ENCODE measurements around the gene CAMTA1. TPM values are rescaled to one million over a fixed set of nuclear protein-coding genes. Genes with fewer than 3 reads are reported as not detected.

The CAMTA1 gene
- total and polyA plus RNA-seq, 12 donors = 123 to 265 (median 142) TPM

- TF ChIP-seq CTCF (IDR thresholded peaks at IDR 0.05) = no peak
- H3K4me1 ChIP-seq = peaks cover 0 to 5% (median 0%) of the 10 kb centered on the region in 9 donors
- H3K36me3 ChIP-seq = no peaks in the 10 kb centered on the region
- H3K9me3 ChIP-seq = no peaks in the 10 kb centered on the region
- no peak for ATAC-seq
- no peak overlapping the region for H3K27ac ChIP-seq
- DNase-seq = no peak
- 81 to 83% methylated on average over 16 of the region's 16 CpGs for WGBS, 2 donors
- H3K27me3 ChIP-seq = no peaks in the 10 kb centered on the region
- no peak overlapping the region for H3K4me3 ChIP-seq
- intact Hi-C loops (cut with DNase I) = no loop called here
Observed at GRCh38 chr1:7524341-7525337, 739.4 kb downstream of the CAMTA1 start.

GRCh38 chr1:7525338-7526063 lies 740.2 kb downstream of the CAMTA1 start:
- DNase-seq = no peak
- no peak for ATAC-seq

GRCh38 chr1:7526196-7526866 lies 741.1 kb downstream of the CAMTA1 start:
- WGBS, 2 donors = 95% methylated on average over 10 of the region's 10 CpGs
- no peaks in the 10 kb centered on the region for H3K27me3 ChIP-seq
- no peaks in the 10 kb centered on the region for H3K36me3 ChIP-seq
- no peak overlapping the region for H3K27ac ChIP-seq
- no peak for TF ChIP-seq CTCF (IDR thresholded peaks at IDR 0.05)
- ATAC-seq (peak in 1 of 8 donors; percentile 38), DNase-seq (no peak)
- no peaks in the 10 kb centered on the region for H3K9me3 ChIP-seq
- intact Hi-C loops (cut with DNase I) = no loop called here
- H3K4me3 ChIP-seq = no peak overlapping the region
- H3K4me1 ChIP-seq = peaks cover 0 to 5% (median 0%) of the 10 kb centered on the region in 9 donors

More at GRCh38 chr1:7525338-7526063, 740.2 kb downstream of the CAMTA1 start:
- 88 to 91% methylated on average over 12 of the region's 12 CpGs for WGBS, 2 donors
- H3K4me3 ChIP-seq = no peak overlapping the region
- no peak for TF ChIP-seq CTCF (IDR thresholded peaks at IDR 0.05)
- H3K9me3 ChIP-seq = no peaks in the 10 kb centered on the region
- H3K27ac ChIP-seq = no peak overlapping the region
- peaks cover 0 to 5% (median 0%) of the 10 kb centered on the region in 9 donors for H3K4me1 ChIP-seq
- intact Hi-C loops (cut with DNase I) = no loop called here
- no peaks in the 10 kb centered on the region for H3K36me3 ChIP-seq
- no peaks in the 10 kb centered on the region for H3K27me3 ChIP-seq
